Retinal pigment epithelial cell (primary cell): ENCODE data around the gene UGT1A5.

Experiments used
- DNase-seq: peaks from one replicate; pipeline ENCODE4 v3.0.0-alpha.2; 2010; ENCODE audit warnings: low read depth
- H3K4me3 ChIP-seq: 2 replicates; pipeline ENCODE4 v1.5.1; 2011; ENCODE audit warnings: mild to moderate bottlenecking, low read length, control low read depth, moderate library complexity
- CTCF ChIP-seq: conservative IDR thresholded peaks from 2 replicates; pipeline ENCODE4 v1.5.1; 2011; ENCODE audit warnings: low read depth, low read length, control low read depth, inconsistent platforms

The UGT1A5 gene

GRCh38 chr2:233706720-233707119, 6.0 kb upstream of the UGT1A5 start:
- TF ChIP-seq CTCF: no peak
- DNase-seq: no peak

GRCh38 chr2:233707940-233708644, 4.6 kb upstream of the UGT1A5 start:
- H3K4me3 ChIP-seq: no peak overlapping the region
- TF ChIP-seq CTCF: no peak

More at GRCh38 chr2:233706720-233707119, 6.0 kb upstream of the UGT1A5 start:
- H3K4me3 ChIP-seq: no peak overlapping the region

GRCh38 chr2:233708942-233709341, 3.8 kb upstream of the UGT1A5 start:
- TF ChIP-seq CTCF: no peak
- no peak overlapping the region for H3K4me3 ChIP-seq
- DNase-seq: no peak

More at GRCh38 chr2:233707940-233708644, 4.6 kb upstream of the UGT1A5 start:
- no peak for DNase-seq

- H3K4me3 ChIP-seq: no peak overlapping the region
- no peak for DNase-seq
- TF ChIP-seq CTCF: peak; percentile 98
Measured at GRCh38 chr2:233711312-233712008, 1.2 kb upstream of the UGT1A5 start.

GRCh38 chr2:233713262-233713615, 532 bp downstream of the UGT1A5 start:
- H3K4me3 ChIP-seq: no peak overlapping the region
- no peak for TF ChIP-seq CTCF
- no peak for DNase-seq

GRCh38 chr2:233714121-233714520, 1.4 kb downstream of the UGT1A5 start:
- no peak for TF ChIP-seq CTCF
- no peak overlapping the region for H3K4me3 ChIP-seq
- DNase-seq: no peak

- TF ChIP-seq CTCF: no peak
- no peak within 1 kb of the TSS for H3K4me3 ChIP-seq
- no peak for DNase-seq
Measured at GRCh38 chr2:233718552-233718951, 5.8 kb downstream of the UGT1A5 start, which contains the start of gene UGT1A4. Gene UGT1A4, plus strand, starts transcription at chr2:233718736. Its CDS starts 85 bp downstream, at chr2:233718821.
